B cell (primary cell): ENCODE results near the gene CLRN1.

ENCODE experiments used
- CTCF ChIP-seq: fragments of 200-600 bp; IDR thresholded peaks from one replicate; pipeline ENCODE4 v1.8.0; 2022; ENCODE audit warnings: antibody characterized with exemption, mild to moderate bottlenecking
- EZH2 ChIP-seq: IDR thresholded peaks from 2 replicates; pipeline ENCODE4 v1.6.1; 2012; ENCODE audit warnings: borderline replicate concordance, low read depth, mild to moderate bottlenecking, moderate library complexity, low read length; ENCODE audit not compliant: insufficient read depth, poor library complexity, severe bottlenecking

GRCh38 chr3:150887031-150887430 is 85.5 kb downstream of the CLRN1 start:
- TF ChIP-seq CTCF (no peak), EZH2 (no peak)
